ENCODE results near the gene PTGFRN.

DNA sequence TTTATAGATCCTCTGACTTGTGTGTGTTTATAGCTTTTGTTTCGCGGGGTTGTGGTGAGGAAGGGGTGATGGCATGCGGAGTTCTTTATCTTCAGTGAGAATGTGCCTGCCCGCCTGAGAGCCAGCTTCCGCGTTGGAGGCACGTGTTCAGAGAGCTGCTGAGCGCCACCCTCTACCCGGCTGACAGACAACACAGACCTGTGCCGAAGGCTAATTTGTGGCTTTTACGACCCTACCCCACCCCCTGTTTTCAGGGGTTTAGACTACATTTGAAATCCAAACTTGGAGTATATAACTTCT lies 77.5 kb downstream of the PTGFRN start:
- TF ChIP-seq, protein P1, sequence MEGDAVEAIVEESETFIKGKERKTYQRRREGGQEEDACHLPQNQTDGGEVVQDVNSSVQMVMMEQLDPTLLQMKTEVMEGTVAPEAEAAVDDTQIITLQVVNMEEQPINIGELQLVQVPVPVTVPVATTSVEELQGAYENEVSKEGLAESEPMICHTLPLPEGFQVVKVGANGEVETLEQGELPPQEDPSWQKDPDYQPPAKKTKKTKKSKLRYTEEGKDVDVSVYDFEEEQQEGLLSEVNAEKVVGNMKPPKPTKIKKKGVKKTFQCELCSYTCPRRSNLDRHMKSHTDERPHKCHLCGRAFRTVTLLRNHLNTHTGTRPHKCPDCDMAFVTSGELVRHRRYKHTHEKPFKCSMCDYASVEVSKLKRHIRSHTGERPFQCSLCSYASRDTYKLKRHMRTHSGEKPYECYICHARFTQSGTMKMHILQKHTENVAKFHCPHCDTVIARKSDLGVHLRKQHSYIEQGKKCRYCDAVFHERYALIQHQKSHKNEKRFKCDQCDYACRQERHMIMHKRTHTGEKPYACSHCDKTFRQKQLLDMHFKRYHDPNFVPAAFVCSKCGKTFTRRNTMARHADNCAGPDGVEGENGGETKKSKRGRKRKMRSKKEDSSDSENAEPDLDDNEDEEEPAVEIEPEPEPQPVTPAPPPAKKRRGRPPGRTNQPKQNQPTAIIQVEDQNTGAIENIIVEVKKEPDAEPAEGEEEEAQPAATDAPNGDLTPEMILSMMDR (optimal IDR thresholded peaks at IDR 0.05 in 1 of 3, IDR thresholded peaks at IDR 0.05 in 1 of 3, conservative IDR thresholded peaks at IDR 0.05 in 1 of 3; ENCODE audit: extremely low read depth in 1 of 3, insufficient read depth in 2 of 3, low read length in 3 of 3) = no peak
- no peak for TF ChIP-seq EZH2 (IDR thresholded peaks at IDR 0.05; ENCODE audit: low read length)

Measured in keratinocyte (primary cell).